Activated T-cell treated with anti-CD3 and anti-CD28 coated beads, Interleukin-2, amount 50 U/mL, for 4 hours (primary cell): Measurements from ENCODE around the gene MPND. TPM values are rescaled to one million over a fixed set of nuclear protein-coding genes. Genes with fewer than 3 reads are reported as not detected.

Experiments used
- ATAC-seq, 2 donors: fragments of 200-7000 bp; cut with Tn5 transposase; one replicate each; pipeline ENCODE4 v1.10.0; 2021
- DNase-seq: peaks from one replicate; pipeline ENCODE4 v3.0.0-alpha.2; 2020
- H3K27me3 Mint-ChIP-seq: one replicate; pipeline ENCODE4 v1.8.0; 2021; ENCODE audit warnings: low read depth, mixed read lengths
- H3K36me3 Mint-ChIP-seq: one replicate; pipeline ENCODE4 v1.8.0; 2022; ENCODE audit warnings: mixed read lengths; ENCODE audit not compliant: insufficient read depth
- H3K4me1 Mint-ChIP-seq: one replicate; pipeline ENCODE4 v1.8.0; 2021; ENCODE audit warnings: low read depth, mixed read lengths
- H3K4me3 Mint-ChIP-seq: one replicate; pipeline ENCODE4 v1.8.0; 2021; ENCODE audit warnings: mild to moderate bottlenecking, moderate library complexity, mixed read lengths
- H3K9me3 Mint-ChIP-seq: one replicate; pipeline ENCODE4 v1.8.0; 2021; ENCODE audit warnings: mixed read lengths
- total RNA-seq, 3 donors: library from RNA; stranded (reverse); gene quantifications; one replicate each; pipeline ENCODE4 v1.2.1, GENCODE V29; 2021

MPND gene
- total RNA-seq, 3 donors from 2014 or later = 16.0 to 18.6 (median 18.1) TPM

- peaks cover 48% of the 10 kb centered on the region for H3K4me1 Mint-ChIP-seq
- peak; percentile 92 for ATAC-seq
- DNase-seq = peak; percentile 98
These were observed 59.0 kb downstream of the MPND start, which contains the start of gene CHAF1A for GRCh38 chr19:4402171-4403004. CHAF1A (plus strand) TSS chr19:4402640; CDS start chr19:4402763, 123 bp downstream.

GRCh38 chr19:4403005-4403761 lies 59.8 kb downstream of the MPND start:
- peaks cover 45% of the 10 kb centered on the region for H3K4me1 Mint-ChIP-seq

More at GRCh38 chr19:4402171-4403004, 59.0 kb downstream of the MPND start, which contains the start of gene CHAF1A:
- Mint-ChIP-seq H3K36me3 (peaks cover 2% of the 10 kb centered on the region), H3K27me3 (no peaks in the 10 kb centered on the region), H3K4me3 (peak within 1 kb of the TSS; percentile 89), H3K9me3 (no peaks in the 10 kb centered on the region)

GRCh38 chr19:4405977-4406376 lies 62.6 kb downstream of the MPND start:
- H3K9me3 Mint-ChIP-seq = no peaks in the 10 kb centered on the region
- H3K36me3 Mint-ChIP-seq = peaks cover 10% of the 10 kb centered on the region
- H3K4me3 Mint-ChIP-seq = no peak overlapping the region
- H3K27me3 Mint-ChIP-seq = no peaks in the 10 kb centered on the region
- no peak for DNase-seq
- ATAC-seq = no peak
- H3K4me1 Mint-ChIP-seq = peaks cover 28% of the 10 kb centered on the region

More at GRCh38 chr19:4403005-4403761, 59.8 kb downstream of the MPND start:
- no peaks in the 10 kb centered on the region for H3K27me3 Mint-ChIP-seq
- H3K9me3 Mint-ChIP-seq = no peaks in the 10 kb centered on the region
- peaks cover under 1% of the 10 kb centered on the region for H3K36me3 Mint-ChIP-seq
- ATAC-seq (no peak), DNase-seq (no peak)
- H3K4me3 Mint-ChIP-seq = peak overlapping the region; percentile 89

GRCh38 chr19:4406626-4407025 lies 63.3 kb downstream of the MPND start:
- DNase-seq (no peak), ATAC-seq (no peak)
- Mint-ChIP-seq H3K36me3 (peaks cover 10% of the 10 kb centered on the region), H3K27me3 (no peaks in the 10 kb centered on the region), H3K4me3 (no peak overlapping the region), H3K4me1 (peaks cover 21% of the 10 kb centered on the region), H3K9me3 (no peaks in the 10 kb centered on the region)

GRCh38 chr19:4409123-4409933 lies 66.0 kb downstream of the MPND start:
- ATAC-seq = peak in 1 of 2 donors; percentile 11

More at GRCh38 chr19:4409123-4409933, 66.0 kb downstream of the MPND start:
- no peaks in the 10 kb centered on the region for H3K9me3 Mint-ChIP-seq
- no peaks in the 10 kb centered on the region for H3K27me3 Mint-ChIP-seq
- H3K36me3 Mint-ChIP-seq = peaks cover 12% of the 10 kb centered on the region
- peaks cover 6% of the 10 kb centered on the region for H3K4me1 Mint-ChIP-seq
- no peak for DNase-seq
- no peak overlapping the region for H3K4me3 Mint-ChIP-seq

Other genes starting within 250 kb of the MPND start
- 100 to 1,000 TPM; 136 to 143 (median 139) TPM for gene MAP2K2, start 219.4 kb upstream of the MPND start, total RNA-seq
- gene CREB3L3, start 189.9 kb upstream of the MPND start, total RNA-seq = under 1 TPM in 1 of 3 donors, not detected in 2; 0.08 TPM
- 10 to 100 TPM; 42.9 to 48.2 (median 43.9) TPM for gene SIRT6, start 161.0 kb upstream of the MPND start, total RNA-seq
- under 1 TPM; 0.25 to 0.71 (median 0.26) TPM for gene ANKRD24, start 160.9 kb upstream of the MPND start, total RNA-seq
- 10 to 100 TPM in 1 of 3 donors, 1 to 10 TPM in 2; 6.3 to 26.2 (median 9.9) TPM for gene EBI3, start 114.0 kb upstream of the MPND start, total RNA-seq
- 10 to 100 TPM; 59.7 to 60.7 (median 59.9) TPM for gene YJU2, start 96.5 kb upstream of the MPND start, total RNA-seq
- gene SHD, start 64.3 kb upstream of the MPND start, total RNA-seq = not detected
- 1 to 10 TPM; 1.9 to 2.7 (median 2.1) TPM for gene TMIGD2, start 41.2 kb upstream of the MPND start, total RNA-seq
- 10 to 100 TPM in 1 of 3 donors, 1 to 10 TPM in 2; 5.9 to 10.4 (median 9.1) TPM for gene FSD1, start 39.0 kb upstream of the MPND start, total RNA-seq
- 10 to 100 TPM; 11.1 to 13.2 (median 12.8) TPM for gene STAP2, start 4.7 kb upstream of the MPND start, total RNA-seq
- gene SH3GL1, start 57.0 kb downstream of the MPND start, total RNA-seq = 10 to 100 TPM; 50.8 to 52.6 (median 52.2) TPM
- gene CHAF1A, start 59.1 kb downstream of the MPND start, total RNA-seq = 10 to 100 TPM; 59.1 to 81.0 (median 64.3) TPM
- 10 to 100 TPM; 57.2 to 73.1 (median 70.7) TPM for gene UBXN6, start 114.2 kb downstream of the MPND start, total RNA-seq
- 10 to 100 TPM; 38.9 to 41.8 (median 40.7) TPM for gene HDGFL2, start 128.7 kb downstream of the MPND start, total RNA-seq
- under 1 TPM in 1 of 3 donors, not detected in 2; 0.03 TPM for gene PLIN4, start 174.9 kb downstream of the MPND start, total RNA-seq
- gene PLIN5, start 191.7 kb downstream of the MPND start, total RNA-seq = under 1 TPM in 1 of 3 donors, not detected in 2; 0.10 TPM
- gene LRG1, start 196.5 kb downstream of the MPND start, total RNA-seq = under 1 TPM; 0.08 to 0.24 (median 0.15) TPM
- gene SEMA6B, start 216.1 kb downstream of the MPND start, total RNA-seq = under 1 TPM; 0.08 to 0.18 (median 0.14) TPM